HG03442 (cell line): ENCODE results near the gene DBR1.

ENCODE experiments used
- ATAC-seq: cut with Tn5 transposase; IDR thresholded peaks from one replicate; pipeline ENCODE4 v1.9.1; 2021; ENCODE audit warnings: mild to moderate bottlenecking, moderate library complexity; ENCODE audit not compliant: unreplicated experiment

DBR1 gene

DNA sequence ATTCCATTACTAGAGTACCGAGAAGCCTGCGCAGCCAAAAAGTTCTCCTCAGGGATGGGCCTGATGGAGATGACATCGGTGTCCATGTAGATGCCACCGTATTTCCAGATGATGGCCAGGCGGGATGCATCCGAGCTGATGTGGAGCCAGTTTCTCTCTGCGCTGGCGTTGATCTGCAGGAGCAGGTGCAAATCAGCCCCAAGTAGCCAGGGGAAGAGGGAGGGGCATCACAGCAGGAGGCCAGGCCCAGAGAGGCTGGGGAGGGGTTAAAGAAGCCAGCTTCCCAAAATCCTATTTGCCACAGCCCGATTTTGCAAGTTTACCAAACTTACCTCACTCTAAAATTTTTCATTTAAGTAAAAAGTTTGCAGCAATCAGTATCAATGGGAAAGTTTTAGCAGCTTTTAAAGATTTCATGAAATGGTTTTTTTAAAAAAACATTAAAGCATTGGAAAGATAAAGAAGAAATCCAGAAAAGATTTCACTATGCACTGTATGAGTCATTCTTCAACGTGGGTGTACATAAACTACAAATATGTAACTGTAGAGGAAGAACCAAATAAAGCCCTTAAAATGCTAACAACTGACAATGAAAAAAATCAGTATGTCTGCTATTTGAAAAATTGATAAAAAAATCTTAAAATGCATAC, 49.9 kb downstream of the DBR1 start:
- no peak for ATAC-seq

DNA sequence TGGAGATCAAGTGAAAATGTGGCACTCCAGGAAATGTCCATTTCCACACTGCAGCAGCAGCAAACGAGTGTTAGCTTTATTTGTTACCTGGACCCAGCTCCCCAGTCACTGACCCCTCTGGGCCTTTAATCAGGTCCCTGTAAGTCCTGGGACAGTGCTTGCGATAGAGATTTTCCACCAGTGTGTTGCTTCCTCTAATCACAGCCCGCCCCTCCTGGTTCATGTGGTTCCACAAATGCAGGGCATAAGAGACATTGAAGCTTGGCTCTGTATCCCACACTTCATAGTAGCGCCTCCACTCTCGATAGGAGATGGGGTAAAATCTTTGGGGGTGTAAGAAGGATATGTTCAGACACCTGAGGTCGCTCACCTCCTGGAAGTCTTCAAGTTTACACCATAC, 50.5 kb downstream of the DBR1 start:
- no peak for ATAC-seq

GRCh38 chr3:138119423-138119766, 55.3 kb downstream of the DBR1 start:
- no peak for ATAC-seq

DNA sequence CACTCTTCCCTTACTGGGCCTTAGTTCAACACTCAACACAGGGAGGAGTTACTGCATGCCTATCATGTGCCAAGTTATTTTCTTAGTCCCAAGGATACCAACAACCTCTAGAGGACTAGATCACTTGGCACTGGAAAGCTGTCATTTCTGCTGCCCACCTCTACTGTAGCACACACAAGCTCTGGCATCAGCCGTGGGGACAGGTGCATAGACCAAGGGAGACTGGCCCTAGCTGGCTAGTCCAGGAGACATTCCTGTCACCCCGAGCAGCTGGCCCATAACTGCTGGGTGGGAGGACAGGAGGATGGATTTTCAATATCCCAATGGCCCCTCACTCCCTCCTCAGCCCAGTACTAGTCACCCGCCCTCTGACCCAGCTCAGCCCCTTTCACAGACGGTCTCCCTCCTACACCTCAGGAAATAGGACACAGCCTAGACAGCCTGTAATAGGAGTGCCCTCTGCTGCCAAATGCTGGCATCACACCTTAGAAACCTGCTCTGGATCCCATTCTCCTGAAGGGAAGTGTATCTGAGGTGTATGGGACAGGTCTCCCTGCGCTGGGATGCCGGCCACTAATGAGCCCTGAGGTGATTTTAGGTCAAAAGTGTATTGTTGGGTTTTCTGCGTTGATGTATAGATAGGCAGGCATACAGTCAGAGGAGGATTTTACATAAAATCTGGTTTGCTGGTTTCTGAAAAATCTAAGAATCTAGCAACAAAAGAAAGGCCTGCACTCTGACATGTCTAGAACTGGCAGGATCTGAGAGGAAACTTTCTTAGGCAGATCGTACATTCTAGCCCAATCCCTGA, 55.9 kb downstream of the DBR1 start:
- ATAC-seq, result peak; percentile 69

GRCh38 chr3:138114988-138115971, 59.4 kb downstream of the DBR1 start, which contains the start of gene DZIP1L:
DZIP1L (minus strand) TSS chr3:138115608; CDS start chr3:138103971, 11,637 bp downstream.
- ATAC-seq, result peak; percentile 84

- ATAC-seq, result no peak
Measured at GRCh38 chr3:138114431-138114918, 60.2 kb downstream of the DBR1 start.

GRCh38 chr3:138113326-138113725, 61.4 kb downstream of the DBR1 start:
- ATAC-seq, result no peak

GRCh38 chr3:138112362-138112761, 62.4 kb downstream of the DBR1 start:
- no peak for ATAC-seq
